Dendritic cell treated with granulocyte-macrophage colony-stimulating factor and Interleukin-4, amounts not matched to agents 40 ng/mL and 50 ng/mL, for 4 days (primary cell): Measurements from ENCODE around the gene PTPRE.

Experiments used
- H3K27ac Mint-ChIP-seq: one replicate; pipeline ENCODE4 v1.8.0; 2022; ENCODE audit warnings: mild to moderate bottlenecking, mixed read lengths
- H3K27me3 Mint-ChIP-seq: one replicate; pipeline ENCODE4 v1.8.0; 2022; ENCODE audit warnings: mild to moderate bottlenecking, mixed read lengths
- H3K36me3 Mint-ChIP-seq: one replicate; pipeline ENCODE4 v1.8.0; 2022; ENCODE audit warnings: low read depth, mixed read lengths
- H3K4me1 Mint-ChIP-seq: one replicate; pipeline ENCODE4 v1.8.0; 2022; ENCODE audit warnings: low read depth, mixed read lengths
- H3K4me3 Mint-ChIP-seq: one replicate; pipeline ENCODE4 v1.8.0; 2022; ENCODE audit warnings: mild to moderate bottlenecking, moderate library complexity, mixed read lengths
- H3K9me3 Mint-ChIP-seq: one replicate; pipeline ENCODE4 v1.8.0; 2022; ENCODE audit warnings: mixed read lengths
- intact Hi-C: fragments of 100-400 bp; cut with micrococcal nuclease; formaldehyde crosslinking; loops from one replicate; pipeline ENCODE4 v1.15.0; 2022

PTPRE gene

GRCh38 chr10:128096486-128097199 is 189.7 kb downstream of the PTPRE start:
- Mint-ChIP-seq H3K4me3 (no peak overlapping the region), H3K4me1 (peaks cover 32% of the 10 kb centered on the region)
- intact Hi-C loops: no loop called here

GRCh38 chr10:128097783-128098182 is 190.9 kb downstream of the PTPRE start:
- Mint-ChIP-seq H3K4me3 (no peak overlapping the region), H3K27me3 (peaks cover 3% of the 10 kb centered on the region), H3K4me1 (peaks cover 40% of the 10 kb centered on the region), H3K27ac (peak overlapping the region; percentile 31), H3K9me3 (no peaks in the 10 kb centered on the region), H3K36me3 (peaks cover 7% of the 10 kb centered on the region)
- intact Hi-C loops: no loop called here

More at GRCh38 chr10:128096486-128097199, 189.7 kb downstream of the PTPRE start:
- Mint-ChIP-seq H3K9me3 (no peaks in the 10 kb centered on the region), H3K27me3 (peaks cover 3% of the 10 kb centered on the region), H3K27ac (no peak overlapping the region), H3K36me3 (peaks cover 7% of the 10 kb centered on the region)

- Mint-ChIP-seq H3K4me1 (peaks cover 46% of the 10 kb centered on the region), H3K36me3 (peaks cover 7% of the 10 kb centered on the region), H3K27ac (no peak overlapping the region), H3K9me3 (no peaks in the 10 kb centered on the region), H3K27me3 (peaks cover 3% of the 10 kb centered on the region), H3K4me3 (no peak overlapping the region)
- intact Hi-C loops: no loop called here
Measured at GRCh38 chr10:128098631-128099030, 191.7 kb downstream of the PTPRE start.

GRCh38 chr10:128099901-128100300 is 193.0 kb downstream of the PTPRE start:
- intact Hi-C loops: no loop called here

GRCh38 chr10:128101901-128102300 is 195.0 kb downstream of the PTPRE start:
- Mint-ChIP-seq H3K36me3 (peaks cover 13% of the 10 kb centered on the region), H3K27me3 (no peaks in the 10 kb centered on the region), H3K9me3 (no peaks in the 10 kb centered on the region), H3K4me3 (no peak overlapping the region), H3K4me1 (peaks cover 29% of the 10 kb centered on the region), H3K27ac (no peak overlapping the region)
- intact Hi-C loops: no loop called here

More at GRCh38 chr10:128099901-128100300, 193.0 kb downstream of the PTPRE start:
- Mint-ChIP-seq H3K4me3 (no peak overlapping the region), H3K36me3 (peaks cover 13% of the 10 kb centered on the region), H3K27me3 (peaks cover 3% of the 10 kb centered on the region), H3K27ac (no peak overlapping the region), H3K4me1 (peaks cover 46% of the 10 kb centered on the region), H3K9me3 (no peaks in the 10 kb centered on the region)

- Mint-ChIP-seq H3K27ac (no peak overlapping the region), H3K36me3 (peaks cover 13% of the 10 kb centered on the region), H3K4me1 (peaks cover 27% of the 10 kb centered on the region), H3K9me3 (no peaks in the 10 kb centered on the region), H3K4me3 (no peak overlapping the region), H3K27me3 (no peaks in the 10 kb centered on the region)
- intact Hi-C loops: no loop called here
Measured at GRCh38 chr10:128102480-128103228, 195.8 kb downstream of the PTPRE start.

GRCh38 chr10:128103229-128103714 is 196.4 kb downstream of the PTPRE start:
- intact Hi-C loops: no loop called here
- peaks cover 21% of the 10 kb centered on the region for H3K4me1 Mint-ChIP-seq
- no peaks in the 10 kb centered on the region for H3K27me3 Mint-ChIP-seq
- peaks cover 6% of the 10 kb centered on the region for H3K36me3 Mint-ChIP-seq
- no peak overlapping the region for H3K27ac Mint-ChIP-seq
- no peak overlapping the region for H3K4me3 Mint-ChIP-seq
- H3K9me3 Mint-ChIP-seq: no peaks in the 10 kb centered on the region

GRCh38 chr10:128105383-128105782 is 198.5 kb downstream of the PTPRE start:
- Mint-ChIP-seq H3K9me3 (no peaks in the 10 kb centered on the region), H3K4me1 (peaks cover 20% of the 10 kb centered on the region), H3K36me3 (peaks cover 6% of the 10 kb centered on the region), H3K27ac (no peak overlapping the region), H3K4me3 (no peak overlapping the region), H3K27me3 (no peaks in the 10 kb centered on the region)
- intact Hi-C loops: no loop called here

- no peak overlapping the region for H3K27ac Mint-ChIP-seq
- H3K9me3 Mint-ChIP-seq: no peaks in the 10 kb centered on the region
- H3K27me3 Mint-ChIP-seq: no peaks in the 10 kb centered on the region
- peaks cover 16% of the 10 kb centered on the region for H3K4me1 Mint-ChIP-seq
- intact Hi-C loops: no loop called here
- no peak overlapping the region for H3K4me3 Mint-ChIP-seq
- H3K36me3 Mint-ChIP-seq: peaks cover 2% of the 10 kb centered on the region
Measured at GRCh38 chr10:128109707-128110106, 202.8 kb downstream of the PTPRE start.

GRCh38 chr10:128110339-128110738 is 203.4 kb downstream of the PTPRE start:
- intact Hi-C loops: no loop called here
- Mint-ChIP-seq H3K27ac (no peak overlapping the region), H3K4me1 (peaks cover 22% of the 10 kb centered on the region), H3K4me3 (no peak overlapping the region), H3K36me3 (no peaks in the 10 kb centered on the region), H3K27me3 (no peaks in the 10 kb centered on the region), H3K9me3 (no peaks in the 10 kb centered on the region)

GRCh38 chr10:128111696-128112095 is 204.8 kb downstream of the PTPRE start:
- H3K36me3 Mint-ChIP-seq: no peaks in the 10 kb centered on the region

GRCh38 chr10:128113026-128113425 is 206.1 kb downstream of the PTPRE start:
- Mint-ChIP-seq H3K27ac (no peak overlapping the region), H3K36me3 (no peaks in the 10 kb centered on the region), H3K4me3 (no peak overlapping the region), H3K27me3 (no peaks in the 10 kb centered on the region), H3K9me3 (no peaks in the 10 kb centered on the region), H3K4me1 (peaks cover 31% of the 10 kb centered on the region)
- intact Hi-C loops: no loop called here

More at GRCh38 chr10:128111696-128112095, 204.8 kb downstream of the PTPRE start:
- no peaks in the 10 kb centered on the region for H3K27me3 Mint-ChIP-seq
- intact Hi-C loops: no loop called here
- no peaks in the 10 kb centered on the region for H3K9me3 Mint-ChIP-seq
- H3K27ac Mint-ChIP-seq: no peak overlapping the region
- no peak overlapping the region for H3K4me3 Mint-ChIP-seq
- peaks cover 26% of the 10 kb centered on the region for H3K4me1 Mint-ChIP-seq

- intact Hi-C loops: no loop called here
- H3K27me3 Mint-ChIP-seq: no peaks in the 10 kb centered on the region
- H3K9me3 Mint-ChIP-seq: no peaks in the 10 kb centered on the region
- no peaks in the 10 kb centered on the region for H3K36me3 Mint-ChIP-seq
- H3K4me1 Mint-ChIP-seq: peaks cover 31% of the 10 kb centered on the region
- no peak overlapping the region for H3K27ac Mint-ChIP-seq
- H3K4me3 Mint-ChIP-seq: no peak overlapping the region
Measured at GRCh38 chr10:128114901-128115300, 208.0 kb downstream of the PTPRE start.

- peaks cover 31% of the 10 kb centered on the region for H3K4me1 Mint-ChIP-seq
- H3K36me3 Mint-ChIP-seq: no peaks in the 10 kb centered on the region
Measured at GRCh38 chr10:128115356-128115755, 208.5 kb downstream of the PTPRE start.

More at GRCh38 chr10:128115356-128115755, 208.5 kb downstream of the PTPRE start:
- intact Hi-C loops: no loop called here
- H3K27me3 Mint-ChIP-seq: no peaks in the 10 kb centered on the region
- no peak overlapping the region for H3K4me3 Mint-ChIP-seq
- H3K9me3 Mint-ChIP-seq: no peaks in the 10 kb centered on the region
- H3K27ac Mint-ChIP-seq: no peak overlapping the region
